ENCODE measurements around the gene GBGT1. TPM values are rescaled to one million over a fixed set of nuclear protein-coding genes. Genes with fewer than 3 reads are reported as not detected.

Gene GBGT1
- total RNA-seq, 1 donor from 2014 or later = 10.0 TPM

DNA sequence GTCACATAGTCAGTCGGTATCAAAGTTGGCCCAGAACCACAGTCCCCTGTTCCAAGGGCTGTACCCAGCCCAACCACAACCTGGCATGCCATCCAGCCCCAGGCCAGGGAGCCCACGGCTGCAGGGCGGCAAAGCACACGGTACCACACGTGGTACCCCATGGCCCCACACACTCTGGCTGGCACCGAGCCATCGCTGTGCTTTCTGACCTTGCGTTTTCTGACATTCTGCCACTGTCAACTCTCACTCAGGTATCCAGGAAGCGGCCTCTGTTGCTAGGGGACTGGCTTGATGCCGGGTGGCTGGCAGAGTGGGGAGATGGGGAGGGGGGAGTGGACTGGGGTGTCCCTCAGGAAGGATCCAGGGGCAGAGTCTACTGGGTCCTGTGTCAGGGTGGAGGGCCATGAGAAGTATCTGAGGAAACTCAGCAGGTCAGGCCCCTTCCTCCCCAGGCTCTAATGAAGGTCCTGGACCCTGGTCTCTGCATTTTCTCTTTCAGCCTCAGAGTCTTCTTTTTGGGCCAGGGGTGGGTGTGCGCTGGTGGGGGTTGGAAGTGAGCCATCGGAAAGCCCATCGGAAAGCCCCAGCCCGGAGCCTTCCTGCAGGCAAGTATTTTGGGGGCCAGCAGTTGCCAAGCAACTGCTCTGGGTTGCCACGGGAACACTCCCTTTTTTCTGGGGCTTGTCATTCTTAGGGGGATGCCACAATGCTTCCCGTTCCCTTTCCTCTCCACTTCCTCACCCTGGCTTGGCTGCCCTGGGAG lies 21.7 kb downstream of the GBGT1 start:
- TF ChIP-seq CTCF (conservative IDR thresholded peaks at IDR 0.05; ENCODE audit: low read depth, low read length) = no peak
- no peak overlapping the region for H3K4me3 ChIP-seq (ENCODE audit: low read depth, low read length)
- no peak for DNase-seq (ENCODE audit: low read depth)

GRCh38 chr9:133140606-133141005 lies 23.1 kb downstream of the GBGT1 start:
- H3K4me3 ChIP-seq (ENCODE audit: low read depth, low read length) = no peak overlapping the region
- DNase-seq (ENCODE audit: low read depth) = no peak
- no peak for TF ChIP-seq CTCF (conservative IDR thresholded peaks at IDR 0.05; ENCODE audit: low read depth, low read length)

GRCh38 chr9:133140174-133140505 lies 23.6 kb downstream of the GBGT1 start:
- TF ChIP-seq CTCF (conservative IDR thresholded peaks at IDR 0.05; ENCODE audit: low read depth, low read length) = no peak
- no peak for DNase-seq (ENCODE audit: low read depth)
- H3K4me3 ChIP-seq (ENCODE audit: low read depth, low read length) = no peak overlapping the region

DNA sequence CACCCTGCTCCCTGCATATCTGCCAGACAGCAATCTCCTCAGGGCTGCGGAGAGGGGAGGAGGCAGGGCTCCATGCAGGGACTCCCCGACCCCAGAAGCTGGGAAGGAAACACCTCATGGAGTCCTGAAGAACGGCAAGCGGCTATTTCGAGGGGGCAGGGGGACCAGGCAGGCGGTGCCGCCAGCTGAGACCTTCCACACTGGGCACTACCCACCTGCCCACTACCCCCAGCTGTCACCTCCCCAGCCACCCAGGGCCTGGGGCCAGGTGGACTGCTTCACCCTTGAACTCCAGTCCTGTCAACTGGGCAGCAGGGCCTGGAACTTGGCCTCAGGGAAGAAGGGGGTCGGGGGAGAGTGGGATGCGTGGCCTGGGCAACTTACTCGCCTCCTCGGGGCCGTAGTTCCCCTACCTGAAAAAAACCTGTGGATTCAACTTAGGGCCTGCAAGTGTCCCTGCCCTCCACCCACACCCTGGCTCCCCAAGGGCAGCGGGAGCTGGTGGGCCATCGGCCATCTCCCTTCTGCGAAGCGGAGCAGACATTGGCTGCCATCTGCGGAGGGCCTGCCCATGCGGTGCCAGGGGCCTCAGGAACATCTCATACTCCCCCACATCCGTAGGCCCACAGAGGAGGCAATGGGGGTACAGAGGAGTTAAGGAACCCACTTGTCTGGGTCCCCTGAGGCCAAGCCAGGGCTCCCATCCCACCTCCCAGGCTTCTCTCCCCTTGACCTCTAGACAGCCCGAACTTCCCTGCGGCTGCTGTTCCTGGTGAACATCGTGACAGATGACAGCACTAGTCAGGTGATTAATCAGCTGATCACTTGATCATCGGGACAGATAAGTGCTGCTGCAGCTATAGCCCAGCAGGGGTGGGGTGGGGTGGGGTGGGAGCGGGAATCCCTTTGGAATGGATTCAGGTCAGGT lies 24.2 kb downstream of the GBGT1 start:
- no peak for TF ChIP-seq CTCF (conservative IDR thresholded peaks at IDR 0.05; ENCODE audit: low read depth, low read length)
- no peak overlapping the region for H3K4me3 ChIP-seq (ENCODE audit: low read depth, low read length)
- DNase-seq (ENCODE audit: low read depth) = no peak

DNA sequence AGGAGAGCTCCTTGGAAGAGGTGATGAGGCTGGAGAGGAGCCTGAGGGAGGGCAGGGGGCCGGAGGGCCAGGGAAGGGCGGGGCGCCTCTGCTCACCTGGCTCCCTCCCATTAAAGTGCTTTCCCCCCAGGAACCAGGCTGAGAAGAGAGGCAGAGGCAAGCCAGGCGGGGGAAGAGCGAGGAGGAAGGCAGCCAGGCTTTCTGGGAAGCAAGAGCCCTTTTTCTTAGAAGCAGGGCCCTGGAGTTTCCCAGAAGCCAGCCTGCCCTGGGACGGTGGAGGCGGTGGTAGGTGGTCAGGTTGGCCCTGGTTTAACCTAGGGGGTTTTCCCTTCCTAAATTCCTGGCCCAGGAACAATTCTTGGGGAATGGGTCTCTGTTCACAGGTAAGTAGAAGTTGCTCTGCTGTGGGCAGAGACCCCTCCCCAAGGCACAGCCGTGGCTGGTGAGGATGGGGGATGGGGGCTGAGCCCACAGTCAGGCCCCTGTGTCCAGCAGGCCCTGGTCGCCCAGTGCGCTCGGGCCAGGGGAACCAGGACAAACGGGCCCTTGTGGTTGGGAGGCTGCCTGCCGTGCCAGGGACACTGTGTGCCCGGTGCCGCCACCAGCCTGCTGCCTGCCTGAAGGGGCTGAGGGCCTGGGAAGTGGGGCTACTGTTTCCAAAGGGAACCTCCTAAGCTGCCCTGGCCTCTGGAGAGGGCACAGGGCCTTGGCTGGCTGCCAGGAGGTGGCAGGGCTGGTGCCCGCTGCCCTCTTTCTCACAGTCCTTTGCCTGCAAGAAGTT lies 26.1 kb downstream of the GBGT1 start:
- DNase-seq (ENCODE audit: low read depth) = no peak
- no peak for TF ChIP-seq CTCF (conservative IDR thresholded peaks at IDR 0.05; ENCODE audit: low read depth, low read length)
- no peak overlapping the region for H3K4me3 ChIP-seq (ENCODE audit: low read depth, low read length)

GRCh38 chr9:133135146-133135745 lies 28.5 kb downstream of the GBGT1 start:
- TF ChIP-seq CTCF (conservative IDR thresholded peaks at IDR 0.05; ENCODE audit: low read depth, low read length) = no peak
- no peak overlapping the region for H3K4me3 ChIP-seq (ENCODE audit: low read depth, low read length)
- DNase-seq (ENCODE audit: low read depth) = peak; percentile 55

Data from epithelial cell of proximal tubule (primary cell).